Measurements from ENCODE around the gene GALNTL6. TPM values are rescaled to one million over a fixed set of nuclear protein-coding genes. Genes with fewer than 3 reads are reported as not detected.
A peak's percentile ranks its signal among the peaks of the same experiment; 100 is the strongest.

Gene GALNTL6
- total and polyA plus RNA-seq, 3 donors from 2014 or later, result 2.9 to 6.2 (median 4.9) TPM

DNA sequence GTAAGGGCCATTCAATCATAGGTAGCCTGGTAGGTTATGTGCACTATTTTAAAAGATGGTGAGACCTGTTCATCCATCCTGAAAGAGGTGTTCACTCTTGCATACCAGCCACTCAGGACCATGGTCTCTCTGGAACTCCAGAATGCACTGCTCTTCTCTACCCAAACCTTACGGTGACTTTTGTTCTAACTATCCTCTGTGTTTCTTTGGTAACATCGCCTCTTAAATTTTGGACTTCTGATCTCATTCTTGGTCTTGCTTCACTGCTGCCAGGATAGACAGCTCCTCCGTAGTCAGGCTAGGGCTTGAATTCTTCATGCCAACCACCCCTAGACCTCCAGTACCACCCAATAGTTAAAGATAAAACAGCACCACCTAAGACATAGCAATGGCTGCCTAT, 1009.1 kb downstream of the GALNTL6 start:
- no peak for TF ChIP-seq POLR2A (IDR thresholded peaks at IDR 0.05)
- TF ChIP-seq, protein P1, sequence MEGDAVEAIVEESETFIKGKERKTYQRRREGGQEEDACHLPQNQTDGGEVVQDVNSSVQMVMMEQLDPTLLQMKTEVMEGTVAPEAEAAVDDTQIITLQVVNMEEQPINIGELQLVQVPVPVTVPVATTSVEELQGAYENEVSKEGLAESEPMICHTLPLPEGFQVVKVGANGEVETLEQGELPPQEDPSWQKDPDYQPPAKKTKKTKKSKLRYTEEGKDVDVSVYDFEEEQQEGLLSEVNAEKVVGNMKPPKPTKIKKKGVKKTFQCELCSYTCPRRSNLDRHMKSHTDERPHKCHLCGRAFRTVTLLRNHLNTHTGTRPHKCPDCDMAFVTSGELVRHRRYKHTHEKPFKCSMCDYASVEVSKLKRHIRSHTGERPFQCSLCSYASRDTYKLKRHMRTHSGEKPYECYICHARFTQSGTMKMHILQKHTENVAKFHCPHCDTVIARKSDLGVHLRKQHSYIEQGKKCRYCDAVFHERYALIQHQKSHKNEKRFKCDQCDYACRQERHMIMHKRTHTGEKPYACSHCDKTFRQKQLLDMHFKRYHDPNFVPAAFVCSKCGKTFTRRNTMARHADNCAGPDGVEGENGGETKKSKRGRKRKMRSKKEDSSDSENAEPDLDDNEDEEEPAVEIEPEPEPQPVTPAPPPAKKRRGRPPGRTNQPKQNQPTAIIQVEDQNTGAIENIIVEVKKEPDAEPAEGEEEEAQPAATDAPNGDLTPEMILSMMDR (IDR thresholded peaks at IDR 0.05), result no peak
- Histone ChIP-seq H3K9me3 (no peaks in the 10 kb centered on the region), H3K4me3 (no peak overlapping the region), H3K27ac (no peak overlapping the region), H3K4me1 (no peaks in the 10 kb centered on the region), H3K36me3 (ENCODE audit: low read depth, missing control alignments) (no peaks in the 10 kb centered on the region), H3K27me3 (no peaks in the 10 kb centered on the region)
- intact Hi-C loops (cut with DNase I; ENCODE audit: low total_unique reads), result no loop called here
- DNase-seq, result no peak
- WGBS, 2 donors, result 91 to 95% methylated on average over 3 of the region's 3 CpGs

DNA sequence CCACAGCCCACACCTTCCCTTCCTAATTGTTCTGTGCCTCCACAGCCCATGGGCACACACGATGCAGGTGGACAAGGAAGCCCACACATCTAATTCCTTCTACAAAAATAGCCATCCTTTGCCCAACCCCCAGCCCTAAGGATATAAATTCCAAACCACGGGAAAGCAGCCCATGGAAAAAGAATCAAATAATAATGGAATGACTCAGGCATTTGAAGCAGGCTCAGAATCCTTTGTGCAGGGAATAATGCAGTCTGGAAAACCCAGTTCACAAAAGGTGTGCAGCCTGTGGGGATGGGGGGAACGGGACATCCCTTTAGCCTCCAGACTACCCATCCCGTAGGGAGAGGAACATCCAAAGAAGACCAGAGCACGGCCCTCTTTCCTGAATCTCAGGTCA, 1013.1 kb downstream of the GALNTL6 start:
- Histone ChIP-seq H3K27me3 (no peaks in the 10 kb centered on the region), H3K4me3 (no peak overlapping the region), H3K36me3 (ENCODE audit: low read depth, missing control alignments) (no peaks in the 10 kb centered on the region), H3K4me1 (no peaks in the 10 kb centered on the region), H3K27ac (no peak overlapping the region), H3K9me3 (no peaks in the 10 kb centered on the region)
- intact Hi-C loops (cut with DNase I; ENCODE audit: low total_unique reads), result no loop called here
- 85 to 89% methylated on average over 5 of the region's 5 CpGs for WGBS, 2 donors
- DNase-seq, result no peak
- TF ChIP-seq, protein P1 (IDR thresholded peaks at IDR 0.05), result no peak
- TF ChIP-seq POLR2A (IDR thresholded peaks at IDR 0.05), result no peak

DNA sequence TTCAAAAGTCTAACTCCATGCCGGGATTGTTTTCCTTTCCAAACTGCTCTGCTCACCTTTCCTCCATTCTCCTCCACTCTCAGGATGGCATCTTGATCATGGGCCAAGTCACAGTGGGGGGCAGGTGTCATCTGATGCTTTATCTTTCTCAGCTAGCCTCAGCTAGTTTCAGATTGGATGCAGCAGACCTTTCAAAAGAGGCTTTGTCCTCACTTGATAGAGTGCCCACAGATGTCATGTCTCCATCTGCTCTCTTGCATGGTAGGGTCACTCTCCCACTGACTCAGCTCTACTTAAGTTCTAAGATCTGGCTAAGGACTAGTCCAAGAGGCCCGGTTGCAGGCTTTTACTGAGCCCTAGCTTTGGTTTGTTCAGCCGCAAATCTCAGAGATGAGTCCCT, 1013.7 kb downstream of the GALNTL6 start:
- intact Hi-C loops (cut with DNase I; ENCODE audit: low total_unique reads), result no loop called here
- Histone ChIP-seq H3K27me3 (no peaks in the 10 kb centered on the region), H3K27ac (no peak overlapping the region), H3K9me3 (no peaks in the 10 kb centered on the region), H3K4me1 (no peaks in the 10 kb centered on the region), H3K36me3 (ENCODE audit: low read depth, missing control alignments) (no peaks in the 10 kb centered on the region), H3K4me3 (no peak overlapping the region)
- WGBS, 2 donors, result 84 to 93% methylated on average over 3 of the region's 3 CpGs
- no peak for TF ChIP-seq POLR2A (IDR thresholded peaks at IDR 0.05)
- TF ChIP-seq, protein P1 (IDR thresholded peaks at IDR 0.05), result no peak
- no peak for DNase-seq

DNA sequence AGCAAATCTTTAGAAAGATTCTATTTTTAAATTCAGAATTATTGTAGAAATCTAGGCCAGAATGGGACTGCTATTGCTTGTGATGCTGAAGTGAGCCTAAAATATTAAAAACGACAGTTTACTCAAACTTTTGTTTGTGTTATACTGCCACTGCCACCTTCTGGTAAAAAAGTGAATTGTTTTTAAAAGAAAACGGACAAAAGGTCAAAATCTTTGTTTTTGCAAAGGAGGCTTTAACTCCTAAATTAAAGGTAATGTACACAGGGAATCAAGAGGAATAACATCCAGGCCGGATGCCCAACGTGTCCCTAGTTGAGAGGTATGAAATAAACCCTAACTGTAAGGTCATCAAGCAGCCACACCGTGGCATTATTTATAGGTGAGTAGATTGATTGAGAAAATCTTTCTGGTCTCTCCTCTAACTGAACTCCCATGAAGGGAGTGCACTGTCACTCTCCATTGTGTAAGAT, 1017.1 kb downstream of the GALNTL6 start:
- 20 to 21% methylated on average over 5 of the region's 5 CpGs for WGBS, 2 donors
- no peak overlapping the region for H3K27ac ChIP-seq
- no peak overlapping the region for H3K4me3 ChIP-seq
- H3K9me3 ChIP-seq, result no peaks in the 10 kb centered on the region
- no peaks in the 10 kb centered on the region for H3K36me3 ChIP-seq (ENCODE audit: low read depth, missing control alignments)
- H3K27me3 ChIP-seq, result no peaks in the 10 kb centered on the region
- DNase-seq, result no peak
- intact Hi-C loops (cut with DNase I; ENCODE audit: low total_unique reads), result no loop called here
- no peaks in the 10 kb centered on the region for H3K4me1 ChIP-seq
- TF ChIP-seq, protein P1 (IDR thresholded peaks at IDR 0.05), result peak; percentile 26 to 75 (median 40)
- no peak for TF ChIP-seq POLR2A (IDR thresholded peaks at IDR 0.05)

DNA sequence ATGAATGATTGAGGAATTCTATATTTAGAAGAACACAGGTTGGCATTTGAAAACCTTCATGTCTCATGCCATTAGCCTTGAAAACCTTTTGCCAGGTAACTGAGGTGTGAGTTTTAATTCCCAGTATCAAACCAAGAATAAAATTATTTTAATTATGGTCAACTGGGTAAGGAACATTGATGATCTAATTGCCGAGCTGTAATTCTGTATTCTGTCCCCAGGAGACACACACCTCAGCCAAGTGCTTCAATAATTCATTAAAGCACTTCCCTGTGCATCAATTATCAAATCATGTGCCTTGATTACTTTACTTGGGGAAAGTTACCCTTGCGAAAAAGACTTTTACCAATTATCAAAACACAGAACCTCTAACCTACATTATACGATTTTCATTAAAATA, 1023.5 kb downstream of the GALNTL6 start:
- 87 to 96% methylated on average over 3 of the region's 3 CpGs for WGBS, 2 donors
- no peak overlapping the region for H3K4me3 ChIP-seq
- H3K27ac ChIP-seq, result no peak overlapping the region
- no peaks in the 10 kb centered on the region for H3K9me3 ChIP-seq
- DNase-seq, result no peak
- no peaks in the 10 kb centered on the region for H3K27me3 ChIP-seq
- no peak for TF ChIP-seq POLR2A (IDR thresholded peaks at IDR 0.05)
- TF ChIP-seq, protein P1 (IDR thresholded peaks at IDR 0.05), result no peak
- H3K36me3 ChIP-seq (ENCODE audit: low read depth, missing control alignments), result no peaks in the 10 kb centered on the region
- intact Hi-C loops (cut with DNase I; ENCODE audit: low total_unique reads), result no loop called here
- no peaks in the 10 kb centered on the region for H3K4me1 ChIP-seq

All from testis (tissue), 3 donors.